HG02852 (cell line): Measurements from ENCODE around the gene CAMK2N1.
"Not testable (repeated sequence)": the region's sequence is repeated elsewhere in the genome, so short reads cannot be mapped to it uniquely, and the experiment has no call there.

Experiments
- ATAC-seq: cut with Tn5 transposase; IDR thresholded peaks from one replicate; pipeline ENCODE4 v1.9.1; 2021; ENCODE audit warnings: mild to moderate bottlenecking, moderate library complexity; ENCODE audit not compliant: unreplicated experiment

Gene CAMK2N1

GRCh38 chr1:20497506-20497905 lies 11.5 kb upstream of the CAMK2N1 start:
- ATAC-seq: no peak

- ATAC-seq: not testable (repeated sequence)
Measured at GRCh38 chr1:20496725-20497383, 10.8 kb upstream of the CAMK2N1 start.

GRCh38 chr1:20496241-20496661 lies 10.2 kb upstream of the CAMK2N1 start:
- ATAC-seq: no peak

GRCh38 chr1:20495661-20496060 lies 9.7 kb upstream of the CAMK2N1 start:
- ATAC-seq: no peak

GRCh38 chr1:20494609-20495311 lies 8.8 kb upstream of the CAMK2N1 start:
- ATAC-seq: no peak

GRCh38 chr1:20493839-20494608 lies 8.0 kb upstream of the CAMK2N1 start:
- no peak for ATAC-seq

- ATAC-seq: no peak
Measured at GRCh38 chr1:20493309-20493708, 7.3 kb upstream of the CAMK2N1 start.

GRCh38 chr1:20492751-20493150 lies 6.7 kb upstream of the CAMK2N1 start:
- ATAC-seq: no peak

- no peak for ATAC-seq
Measured at GRCh38 chr1:20491866-20492265, 5.9 kb upstream of the CAMK2N1 start.

- ATAC-seq: no peak
Measured at GRCh38 chr1:20491178-20491577, 5.2 kb upstream of the CAMK2N1 start.

GRCh38 chr1:20487236-20487590 lies 1.2 kb upstream of the CAMK2N1 start:
- no peak for ATAC-seq

- no peak for ATAC-seq
Measured at GRCh38 chr1:20486457-20487235, 636 bp upstream of the CAMK2N1 start.

GRCh38 chr1:20484519-20485462 lies 1.2 kb downstream of the CAMK2N1 start:
- no peak for ATAC-seq

- no peak for ATAC-seq
Measured at GRCh38 chr1:20483833-20484518, 2.0 kb downstream of the CAMK2N1 start.

GRCh38 chr1:20483098-20483832 lies 2.7 kb downstream of the CAMK2N1 start:
- ATAC-seq: no peak

- ATAC-seq: no peak
Measured at GRCh38 chr1:20481643-20482498, 4.1 kb downstream of the CAMK2N1 start.

- no peak for ATAC-seq
Measured at GRCh38 chr1:20480951-20481617, 4.9 kb downstream of the CAMK2N1 start.
